ENCODE results near the gene SMAD3. TPM values are rescaled to one million over a fixed set of nuclear protein-coding genes. Genes with fewer than 3 reads are reported as not detected.

Gene SMAD3
- total and polyA plus RNA-seq, 2 of the 8 experiments (the other 6 are each of a cell fraction or from before 2014, with no cell fraction given): 10.1 to 12.4 TPM

- Histone ChIP-seq H3K4me2 (ENCODE audit: insufficient read depth in 1 of 2, low read depth in 2 of 2, low read length in 2 of 2) (peak overlapping the region; percentile 96 to 98), H3K4me1 (replicated peaks in 1 of 4; ENCODE audit: control insufficient read depth in 3 of 4, insufficient read depth in 4 of 4, low read length in 3 of 4) (peaks cover 13 to 29% (median 15%) of the 10 kb centered on the region in 4 experiments), H2BK5ac (ENCODE audit: low read depth, low read length) (peak overlapping the region; percentile 47; the same call in 1 of the 2 replicates), H4K20me1 (replicated peaks in 1 of 2; ENCODE audit: control insufficient read depth in 1 of 2, insufficient read depth in 2 of 2, low read length in 2 of 2) (peaks cover 9 to 13% of the 10 kb centered on the region in 2 experiments), H3K27me3 (replicated peaks in 1 of 4; ENCODE audit: control insufficient read depth in 3 of 4, extremely low read depth in 1 of 4, insufficient read depth in 3 of 4, low read length in 3 of 4) (peaks cover 6 to 42% (median 32%) of the 10 kb centered on the region in 4 experiments), H2AK5ac (ENCODE audit: low read depth, low read length) (no peak overlapping the region; the same call in 1 of the 2 replicates), H3K9me3 (ENCODE audit: insufficient read depth in 2 of 2, low read depth in 1 of 2, low read length in 1 of 2) (no peaks in the 10 kb centered on the region), H3K4ac (replicated peaks; ENCODE audit: insufficient read length, low read depth, low read length) (peak overlapping the region; percentile 19), H4K5ac (ENCODE audit: insufficient read length, low read depth, low read length) (no peak overlapping the region), H2BK120ac (replicated peaks; ENCODE audit: low read depth, low read length) (no peak overlapping the region), H2AFZ (ENCODE audit: low read length) (no peak overlapping the region), H2BK12ac (ENCODE audit: low read depth, low read length) (peak overlapping the region; percentile 85), H3K36me3 (ENCODE audit: control insufficient read depth in 2 of 4, insufficient read depth in 4 of 4, low read length in 3 of 4) (no peaks in the 10 kb centered on the region), H3K23ac (ENCODE audit: insufficient read length) (no peak overlapping the region), H3K79me1 (ENCODE audit: low read depth, low read length) (no peaks in the 10 kb centered on the region), H2BK20ac (ENCODE audit: low read length) (no peak overlapping the region), H3K79me2 (ENCODE audit: control insufficient read depth in 1 of 2, insufficient read depth in 2 of 2, low read length in 2 of 2) (peaks cover 0 to 18% of the 10 kb centered on the region in 2 experiments; a peak in 2 of 4 replicates), H3K56ac (replicated peaks; ENCODE audit: insufficient read length, low read depth, low read length) (no peak overlapping the region), H3K14ac (ENCODE audit: insufficient read length) (no peak overlapping the region), H4K8ac (ENCODE audit: extremely low read depth, insufficient read depth, low read length) (peak overlapping the region; percentile 46), H3K18ac (ENCODE audit: extremely low read depth, low read length) (peak overlapping the region; percentile 53), H2BK15ac (ENCODE audit: low read length) (peak overlapping the region; percentile 89; the same call in 1 of the 2 replicates), H4K91ac (replicated peaks; ENCODE audit: insufficient read length, low read length) (peak overlapping the region; percentile 54), H3K27ac (ENCODE audit: low read depth, low read length) (no peak overlapping the region), H3K4me3 (ENCODE audit: extremely low read depth in 1 of 4, insufficient read depth in 2 of 4, low read depth in 3 of 4, low read length in 4 of 4) (peak overlapping the region; percentile 77 to 94 (median 80)), H3K23me2 (ENCODE audit: low read depth, low read length) (peaks cover 24% of the 10 kb centered on the region), H3K9ac (replicated peaks in 1 of 4; ENCODE audit: extremely low read depth in 1 of 4, low read depth in 3 of 4, low read length in 3 of 4) (peak overlapping the region in 1 of 4 experiments; percentile 38; a peak in 1 of 7 replicates)
- WGBS, 2 experiments (ENCODE audit: extremely low coverage in 1 of 2, insufficient coverage in 1 of 2, insufficient read length in 1 of 2, insufficient replicate concordance in 2 of 2, low coverage in 1 of 2, low lambda C conversion rate in 2 of 2, missing lambda C conversion rate in 1 of 2): 23% methylated on average over 26 of the region's 28 CpGs; no CpG with 5 or more reads in 1 of the 2 experiments
- DNase-seq (ENCODE audit: low read depth in 1 of 2, low spot score in 2 of 2) (no peak), FAIRE-seq (no peak)
- TF ChIP-seq TEAD4 (IDR thresholded peaks at IDR 0.05; ENCODE audit: low read depth, low read length) (0 out of 2 replicates have a peak, but pooled peaks have one; percentile 21), ATF3 (IDR thresholded peaks at IDR 0.05; ENCODE audit: insufficient read depth, low read depth, low read length) (no peak)
- ChIA-PET POLR2A (ENCODE audit: partially characterized antibody) (interaction anchor here (1.5 to 3.7 kb wide), 3 partner anchors 14 to 37 kb away, joined by 4 to 20 read pairs (median 16); no protein-coding TSS in a partner anchor), CTCF (ENCODE audit: partially characterized antibody) (interaction anchor here (0.8 to 1.4 kb wide), 7 partner anchors 9 to 737 kb away, joined by 3 to 4 read pairs (median 3); no protein-coding TSS in a partner anchor)
These were observed 1.8 kb downstream of the SMAD3 start for GRCh38 chr15:67066959-67067853.

Data from H1 (cell line).